A172 (cell line): ENCODE measurements around the gene MDM1. TPM values are rescaled to one million over a fixed set of nuclear protein-coding genes. Genes with fewer than 3 reads are reported as not detected.
A peak's percentile ranks its signal among the peaks of the same experiment; 100 is the strongest.

Experiments used
- DNase-seq: peaks from one replicate; pipeline ENCODE4 v3.0.0-alpha.2; 2015; ENCODE audit warnings: low spot score
- total RNA-seq: library from RNA; depleted of rRNA; stranded (reverse); fragments of >200 nt; shearing (Covaris generic); gene quantifications from 2 replicates; pipeline ENCODE4 v1.2.3, GENCODE V29; 2014

The MDM1 gene
- total RNA-seq, 1 experiment from 2014 or later = 15.2 TPM

GRCh38 chr12:68319988-68320623 lies 12.1 kb downstream of the MDM1 start:
- peak; percentile 8 for DNase-seq

GRCh38 chr12:68317047-68317667 lies 15.0 kb downstream of the MDM1 start:
- peak; percentile 26 for DNase-seq

GRCh38 chr12:68310370-68310769 lies 21.8 kb downstream of the MDM1 start:
- peak; percentile 55 for DNase-seq

- DNase-seq = no peak
Measured at GRCh38 chr12:68306564-68306963, 25.6 kb downstream of the MDM1 start.

GRCh38 chr12:68305278-68305677 lies 26.9 kb downstream of the MDM1 start:
- DNase-seq = no peak

- no peak for DNase-seq
Measured at GRCh38 chr12:68304626-68305025, 27.5 kb downstream of the MDM1 start.

GRCh38 chr12:68303850-68304249 lies 28.3 kb downstream of the MDM1 start:
- no peak for DNase-seq

- DNase-seq = no peak
Measured at GRCh38 chr12:68297929-68298328, 34.2 kb downstream of the MDM1 start.

GRCh38 chr12:68294251-68294650 lies 37.9 kb downstream of the MDM1 start:
- DNase-seq = no peak

GRCh38 chr12:68293347-68293746 lies 38.8 kb downstream of the MDM1 start:
- no peak for DNase-seq

- DNase-seq = no peak
Measured at GRCh38 chr12:68292151-68292943, 39.8 kb downstream of the MDM1 start.

- no peak for DNase-seq
Measured at GRCh38 chr12:68291396-68292036, 40.6 kb downstream of the MDM1 start.

GRCh38 chr12:68290126-68290525 lies 42.0 kb downstream of the MDM1 start:
- DNase-seq = no peak

- DNase-seq = no peak
Measured at GRCh38 chr12:68287106-68287505, 45.1 kb downstream of the MDM1 start.

- no peak for DNase-seq
Measured at GRCh38 chr12:68286396-68286795, 45.8 kb downstream of the MDM1 start.

GRCh38 chr12:68285541-68285940 lies 46.6 kb downstream of the MDM1 start:
- no peak for DNase-seq

- no peak for DNase-seq
Measured at GRCh38 chr12:68281322-68282077, 50.7 kb downstream of the MDM1 start.

GRCh38 chr12:68280240-68280639 lies 51.9 kb downstream of the MDM1 start:
- no peak for DNase-seq

- peak; percentile 21 for DNase-seq
Measured at GRCh38 chr12:68279227-68280054, 52.7 kb downstream of the MDM1 start.

- DNase-seq = no peak
Measured at GRCh38 chr12:68276402-68276930, 55.7 kb downstream of the MDM1 start.

- DNase-seq = no peak
Measured at GRCh38 chr12:68272732-68273131, 59.4 kb downstream of the MDM1 start.
